Measurements from ENCODE around the gene SMPDL3A.

DNA sequence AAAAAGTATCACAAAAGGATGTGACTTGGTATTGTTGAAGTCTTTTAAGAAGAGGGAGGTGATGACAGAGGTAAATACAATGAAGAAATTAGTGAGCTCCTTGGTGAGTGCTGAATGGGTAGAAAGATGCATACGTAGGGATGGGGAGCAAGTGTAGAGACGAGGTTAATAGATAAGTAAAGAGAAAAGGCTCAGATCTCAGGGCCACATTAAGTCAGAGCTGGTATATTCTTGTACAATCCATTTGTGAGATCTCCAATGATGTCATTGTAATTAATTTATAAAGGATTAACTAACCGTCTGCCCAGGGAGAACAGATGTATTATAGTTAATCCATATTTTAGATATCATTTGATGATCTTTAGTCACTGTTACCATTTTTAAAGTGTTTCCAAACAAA is 43.4 kb downstream of the SMPDL3A start:
- no peak for TF ChIP-seq EZH2 (IDR thresholded peaks at IDR 0.05; ENCODE audit: borderline replicate concordance, insufficient read depth, low read depth, low read length, poor library complexity, severe bottlenecking)
- TF ChIP-seq, protein P1, sequence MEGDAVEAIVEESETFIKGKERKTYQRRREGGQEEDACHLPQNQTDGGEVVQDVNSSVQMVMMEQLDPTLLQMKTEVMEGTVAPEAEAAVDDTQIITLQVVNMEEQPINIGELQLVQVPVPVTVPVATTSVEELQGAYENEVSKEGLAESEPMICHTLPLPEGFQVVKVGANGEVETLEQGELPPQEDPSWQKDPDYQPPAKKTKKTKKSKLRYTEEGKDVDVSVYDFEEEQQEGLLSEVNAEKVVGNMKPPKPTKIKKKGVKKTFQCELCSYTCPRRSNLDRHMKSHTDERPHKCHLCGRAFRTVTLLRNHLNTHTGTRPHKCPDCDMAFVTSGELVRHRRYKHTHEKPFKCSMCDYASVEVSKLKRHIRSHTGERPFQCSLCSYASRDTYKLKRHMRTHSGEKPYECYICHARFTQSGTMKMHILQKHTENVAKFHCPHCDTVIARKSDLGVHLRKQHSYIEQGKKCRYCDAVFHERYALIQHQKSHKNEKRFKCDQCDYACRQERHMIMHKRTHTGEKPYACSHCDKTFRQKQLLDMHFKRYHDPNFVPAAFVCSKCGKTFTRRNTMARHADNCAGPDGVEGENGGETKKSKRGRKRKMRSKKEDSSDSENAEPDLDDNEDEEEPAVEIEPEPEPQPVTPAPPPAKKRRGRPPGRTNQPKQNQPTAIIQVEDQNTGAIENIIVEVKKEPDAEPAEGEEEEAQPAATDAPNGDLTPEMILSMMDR (IDR thresholded peaks at IDR 0.05): no peak

All from B cell (primary cell).